HG02938 (cell line): ENCODE measurements around the gene MRPL51.
A peak's percentile ranks its signal among the peaks of the same experiment; 100 is the strongest.

Experiments used
- ATAC-seq: cut with Tn5 transposase; IDR thresholded peaks from one replicate; pipeline ENCODE4 v1.9.1; 2021; ENCODE audit warnings: mild to moderate bottlenecking, moderate library complexity; ENCODE audit not compliant: unreplicated experiment

MRPL51 gene

DNA sequence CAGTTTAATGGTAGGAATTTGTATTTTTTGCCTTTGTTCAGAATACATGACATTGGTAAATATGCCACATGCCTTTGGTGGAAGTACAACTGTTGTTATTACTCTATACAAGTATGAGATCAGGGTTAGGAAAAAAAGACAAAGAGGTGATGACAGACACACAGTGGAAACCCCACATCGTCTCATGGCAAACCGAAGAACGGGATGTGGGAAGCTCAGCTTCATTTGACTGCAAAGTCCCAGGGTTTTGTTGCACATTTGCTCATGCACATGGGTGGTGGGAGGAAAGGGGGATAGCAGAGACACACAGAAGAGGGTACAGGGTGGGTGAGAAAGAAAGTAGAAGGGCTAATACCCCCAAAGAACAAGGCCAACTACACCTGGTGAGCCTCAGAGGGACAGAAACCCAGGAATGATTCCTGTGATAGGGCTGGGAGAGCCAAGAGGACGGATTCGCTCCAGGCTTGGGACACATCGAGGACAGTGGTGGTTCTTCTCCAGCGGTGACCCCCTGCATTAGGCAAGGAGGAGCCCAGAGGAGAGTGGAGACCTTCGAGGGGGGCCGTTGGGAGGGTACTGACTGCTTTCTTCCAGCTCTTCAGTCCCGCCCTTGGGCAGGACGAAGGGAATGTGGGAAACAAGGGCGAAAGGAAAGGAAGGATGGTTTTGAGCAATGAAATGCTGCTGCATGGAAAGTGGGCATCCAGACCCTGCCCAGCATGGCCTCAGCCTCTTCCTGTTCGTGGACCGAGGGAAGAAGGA lies 30.6 kb downstream of the MRPL51 start:
- no peak for ATAC-seq

- ATAC-seq: peak; percentile 79
Observed at GRCh38 chr12:6461401-6462233, 31.4 kb downstream of the MRPL51 start.

DNA sequence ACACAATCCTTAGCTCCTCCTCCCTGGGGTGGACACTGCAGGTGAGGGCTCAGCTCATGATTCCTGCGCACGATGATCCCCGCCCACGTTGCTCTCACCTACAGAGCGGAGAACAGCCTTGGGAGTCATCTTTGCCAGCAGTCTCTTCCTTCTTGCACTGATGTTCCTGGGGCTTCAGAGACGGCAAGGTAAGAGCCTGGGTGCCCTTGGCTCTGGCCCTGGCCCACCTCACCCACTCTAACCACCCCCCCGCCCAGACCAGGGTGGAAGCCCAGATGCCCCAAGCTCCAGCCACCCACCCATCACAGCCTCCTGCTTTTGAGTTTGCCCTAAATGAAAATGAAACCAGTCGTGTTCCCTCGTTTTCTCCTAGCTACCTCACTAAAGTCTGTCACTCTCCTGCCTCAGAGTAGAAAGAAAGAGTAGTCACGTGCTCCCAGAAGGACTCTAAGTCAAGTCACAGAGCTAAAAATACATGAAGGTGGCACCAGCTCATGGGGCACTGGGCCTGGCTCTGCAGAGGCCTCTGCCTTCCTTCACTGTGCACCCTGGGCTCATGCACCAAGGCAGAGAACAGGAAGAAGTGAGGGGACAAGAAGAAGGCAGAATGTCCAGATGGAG lies 32.2 kb downstream of the MRPL51 start:
- no peak for ATAC-seq

- no peak for ATAC-seq
Observed at GRCh38 chr12:6459004-6459337, 34.1 kb downstream of the MRPL51 start.

GRCh38 chr12:6458281-6459003 lies 34.6 kb downstream of the MRPL51 start:
- no peak for ATAC-seq

- no peak for ATAC-seq
Observed at GRCh38 chr12:6457220-6457945, 35.7 kb downstream of the MRPL51 start.

DNA sequence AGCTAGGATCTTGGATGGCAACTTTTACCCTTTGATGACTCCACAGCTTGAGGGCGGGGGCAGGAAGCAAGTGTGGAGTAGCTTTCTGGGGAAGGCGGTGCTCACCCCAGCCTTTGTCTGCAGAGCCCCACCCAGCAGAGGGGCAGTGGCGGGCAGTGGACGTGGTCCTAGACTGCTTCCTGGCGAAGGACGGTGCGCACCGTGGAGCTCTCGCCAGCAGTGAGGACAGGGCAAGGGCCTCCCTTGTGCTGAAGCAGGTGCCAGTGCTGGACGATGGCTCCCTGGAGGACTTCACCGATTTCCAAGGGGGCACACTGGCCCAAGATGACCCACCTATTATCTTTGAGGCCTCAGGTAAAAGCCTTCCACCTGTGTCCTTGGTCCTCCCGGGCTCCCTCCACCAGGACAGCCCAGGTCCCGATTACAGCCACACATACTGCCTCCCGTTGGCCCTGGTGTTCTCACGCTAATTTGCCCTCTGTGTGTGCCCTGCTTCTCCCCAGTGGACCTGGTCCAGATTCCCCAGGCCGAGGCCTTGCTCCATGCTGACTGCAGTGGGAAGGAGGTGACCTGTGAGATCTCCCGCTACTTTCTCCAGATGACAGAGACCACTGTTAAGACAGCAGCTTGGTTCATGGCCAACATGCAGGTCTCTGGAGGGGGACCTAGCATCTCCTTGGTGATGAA lies 40.0 kb downstream of the MRPL51 start:
- no peak for ATAC-seq

- ATAC-seq: no peak
Observed at GRCh38 chr12:6452245-6452943, 40.7 kb downstream of the MRPL51 start.

DNA sequence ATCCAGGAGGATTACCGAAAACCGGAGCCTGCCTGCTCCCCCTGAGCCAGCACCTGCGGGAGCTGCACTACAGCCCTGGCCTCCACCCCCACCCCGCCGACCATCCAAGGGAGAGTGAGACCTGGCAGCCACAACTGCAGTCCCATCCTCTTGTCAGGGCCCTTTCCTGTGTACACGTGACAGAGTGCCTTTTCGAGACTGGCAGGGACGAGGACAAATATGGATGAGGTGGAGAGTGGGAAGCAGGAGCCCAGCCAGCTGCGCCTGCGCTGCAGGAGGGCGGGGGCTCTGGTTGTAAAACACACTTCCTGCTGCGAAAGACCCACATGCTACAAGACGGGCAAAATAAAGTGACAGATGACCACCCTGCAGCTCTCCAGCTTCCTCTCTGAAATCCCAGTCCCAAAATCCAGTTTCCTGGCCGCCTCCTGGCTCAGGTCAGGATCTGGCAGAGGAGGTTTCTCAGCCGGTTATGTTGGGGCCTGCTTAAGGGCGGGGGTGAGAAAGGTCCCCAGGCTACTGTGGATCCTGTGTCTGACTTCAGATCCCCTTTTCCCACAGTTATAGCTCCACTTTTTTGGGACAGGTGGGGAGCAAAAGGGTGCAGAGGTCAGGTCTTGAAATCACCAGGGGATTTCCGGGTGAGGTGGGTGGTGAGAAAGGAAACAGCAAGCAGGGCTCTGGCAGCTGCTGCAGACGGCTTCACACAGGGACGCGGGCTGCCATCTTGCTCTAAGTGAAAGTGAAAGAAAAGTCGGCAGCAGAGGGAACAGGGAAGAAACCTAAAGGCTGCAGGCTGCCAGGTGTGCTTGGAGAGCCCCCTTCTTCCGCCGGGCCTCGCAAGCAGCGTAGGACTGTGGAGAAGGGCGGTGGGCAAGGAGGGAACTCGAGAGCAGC lies 41.5 kb downstream of the MRPL51 start, which contains the start of gene TAPBPL:
Gene TAPBPL (plus strand): TSS at position 695 of the 897 bp plus-strand sequence. CDS start 207 bp downstream, outside the sequence.
- peak; percentile 63 for ATAC-seq

DNA sequence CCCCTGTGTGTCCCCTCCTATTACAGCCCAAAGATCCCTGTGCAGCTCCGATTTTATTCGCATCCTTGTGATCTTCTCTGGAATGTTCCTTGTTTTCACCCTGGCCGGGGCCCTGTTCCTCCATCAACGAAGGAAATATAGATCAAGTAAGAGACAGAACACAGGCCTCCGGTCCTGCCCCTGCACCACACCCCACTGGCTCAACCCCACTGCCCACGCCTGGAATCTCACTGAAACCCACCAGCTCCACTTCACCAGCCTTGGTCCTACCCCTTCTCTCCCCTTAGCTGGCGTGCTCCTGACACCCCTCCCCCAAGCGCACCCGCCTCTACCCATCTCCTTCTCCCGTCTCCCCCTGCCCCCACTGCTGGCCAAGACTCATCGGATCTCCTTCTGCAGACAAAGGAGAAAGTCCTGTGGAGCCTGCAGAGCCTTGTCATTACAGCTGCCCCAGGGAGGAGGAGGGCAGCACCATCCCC lies 42.2 kb downstream of the MRPL51 start:
- ATAC-seq: no peak

DNA sequence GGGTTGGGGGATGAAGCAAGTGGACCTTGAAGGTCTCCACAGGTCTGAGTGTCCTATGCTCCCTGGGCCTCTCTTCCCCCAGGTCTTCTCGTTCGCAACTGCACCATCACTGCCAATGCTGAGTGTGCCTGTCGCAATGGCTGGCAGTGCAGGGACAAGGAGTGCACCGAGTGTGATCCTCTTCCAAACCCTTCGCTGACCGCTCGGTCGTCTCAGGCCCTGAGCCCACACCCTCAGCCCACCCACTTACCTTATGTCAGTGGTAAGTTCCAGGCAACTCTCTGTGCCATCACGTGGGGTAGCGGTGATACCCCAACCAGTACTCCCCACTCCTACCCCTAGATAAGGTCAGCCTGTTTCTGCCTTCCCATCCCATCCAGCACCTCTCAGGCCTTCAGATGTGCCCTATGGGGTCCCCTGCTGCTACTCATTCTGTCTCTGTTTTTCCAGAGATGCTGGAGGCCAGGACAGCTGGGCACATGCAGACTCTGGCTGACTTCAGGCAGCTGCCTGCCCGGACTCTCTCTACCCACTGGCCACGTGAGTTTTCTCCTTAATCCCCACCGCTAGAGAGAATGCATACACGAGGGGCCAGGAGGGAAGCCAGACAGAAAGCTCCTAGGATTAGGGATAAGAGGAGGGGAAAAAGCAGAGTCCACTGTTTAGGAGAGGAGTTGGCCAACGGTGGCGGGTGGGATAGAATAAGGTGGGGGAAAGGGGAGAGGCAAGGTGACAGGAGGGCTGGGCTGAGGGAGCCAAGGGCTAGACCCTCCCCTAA lies 42.8 kb downstream of the MRPL51 start:
- ATAC-seq: no peak

DNA sequence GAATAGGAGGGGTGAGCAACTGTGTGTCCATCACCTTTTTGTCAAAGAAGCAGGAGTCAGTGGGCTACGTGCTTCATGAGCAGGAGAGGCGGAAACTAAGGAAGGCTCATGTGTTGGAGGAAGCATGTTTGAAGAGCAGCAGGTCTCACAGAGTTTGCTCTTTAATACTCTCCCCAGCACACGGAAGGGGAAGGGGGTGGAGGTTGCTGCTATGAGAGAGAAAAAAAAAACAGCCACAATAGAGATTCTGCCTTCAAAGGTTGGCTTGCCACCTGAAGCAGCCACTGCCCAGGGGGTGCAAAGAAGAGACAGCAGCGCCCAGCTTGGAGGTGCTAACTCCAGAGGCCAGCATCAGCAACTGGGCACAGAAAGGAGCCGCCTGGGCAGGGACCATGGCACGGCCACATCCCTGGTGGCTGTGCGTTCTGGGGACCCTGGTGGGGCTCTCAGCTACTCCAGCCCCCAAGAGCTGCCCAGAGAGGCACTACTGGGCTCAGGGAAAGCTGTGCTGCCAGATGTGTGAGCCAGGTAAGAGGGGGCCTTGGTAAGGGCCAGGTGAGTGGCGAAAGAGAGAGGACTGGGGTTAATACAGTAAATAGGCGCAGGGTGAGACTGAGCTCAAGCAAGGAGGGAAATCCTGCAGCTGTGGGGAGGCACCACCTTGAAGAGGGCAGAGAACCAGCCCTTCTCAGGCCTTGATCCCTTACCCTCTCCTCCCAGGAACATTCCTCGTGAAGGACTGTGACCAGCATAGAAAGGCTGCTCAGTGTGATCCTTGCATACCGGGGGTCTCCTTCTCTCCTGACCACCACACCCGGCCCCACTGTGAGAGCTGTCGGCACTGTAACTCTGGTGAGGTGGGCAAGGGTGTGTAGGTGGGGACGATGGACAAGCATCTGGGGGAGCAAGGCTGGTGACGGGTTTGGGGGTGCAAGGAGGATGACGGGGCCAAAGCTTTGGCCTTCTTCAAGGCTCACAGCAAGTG lies 48.1 kb downstream of the MRPL51 start, which contains the start of gene CD27:
Gene CD27 (plus strand): TSS at position 252 of the 985 bp plus-strand sequence. CDS start 141 bp downstream, at position 393.
- ATAC-seq: no peak

- no peak for ATAC-seq
Observed at GRCh38 chr12:6444031-6444430, 49.0 kb downstream of the MRPL51 start.

GRCh38 chr12:6443361-6443983 lies 49.6 kb downstream of the MRPL51 start:
- no peak for ATAC-seq

- ATAC-seq: no peak
Observed at GRCh38 chr12:6442836-6443235, 50.2 kb downstream of the MRPL51 start.
